ENCODE data around the gene TPI1.

TPI1 gene

GRCh38 chr12:6825398-6826124 lies 41.8 kb upstream of the TPI1 start:
- TF ChIP-seq EP300 (IDR thresholded peaks at IDR 0.05; ENCODE audit: borderline replicate concordance) (no peak), CREB1 (IDR thresholded peaks at IDR 0.05; ENCODE audit: low read depth) (no peak), CEBPB (IDR thresholded peaks at IDR 0.05) (no peak), RAD21 (IDR thresholded peaks at IDR 0.05; ENCODE audit: low read depth) (peak; percentile 99), TCF12 (IDR thresholded peaks at IDR 0.05; ENCODE audit: low read depth) (no peak), MAX (IDR thresholded peaks at IDR 0.05) (no peak), ZBTB7A (IDR thresholded peaks at IDR 0.05; ENCODE audit: low read depth) (no peak), TEAD4 (IDR thresholded peaks at IDR 0.05) (peak; percentile 79), FOXM1 (IDR thresholded peaks at IDR 0.05; ENCODE audit: borderline replicate concordance, low read depth) (no peak)

- TF ChIP-seq NFIC (IDR thresholded peaks at IDR 0.05) (no peak), TCF12 (IDR thresholded peaks at IDR 0.05; ENCODE audit: low read depth) (no peak), CREB1 (IDR thresholded peaks at IDR 0.05; ENCODE audit: low read depth) (no peak), CEBPB (IDR thresholded peaks at IDR 0.05) (no peak), RAD21 (IDR thresholded peaks at IDR 0.05; ENCODE audit: low read depth) (no peak), TEAD4 (IDR thresholded peaks at IDR 0.05) (no peak), TAF1 (IDR thresholded peaks at IDR 0.05; ENCODE audit: low read depth) (no peak), EP300 (IDR thresholded peaks at IDR 0.05; ENCODE audit: borderline replicate concordance) (no peak), FOXM1 (IDR thresholded peaks at IDR 0.05; ENCODE audit: borderline replicate concordance, low read depth) (no peak), EGR1 (IDR thresholded peaks at IDR 0.05) (no peak), MAX (IDR thresholded peaks at IDR 0.05) (no peak), ZBTB7A (IDR thresholded peaks at IDR 0.05; ENCODE audit: low read depth) (no peak), REST (IDR thresholded peaks at IDR 0.05; ENCODE audit: low read depth) (no peak), YY1 (IDR thresholded peaks at IDR 0.05; ENCODE audit: low read depth) (no peak), USF1 (IDR thresholded peaks at IDR 0.05) (no peak)
Measured at GRCh38 chr12:6826125-6826733, 41.1 kb upstream of the TPI1 start.

GRCh38 chr12:6826734-6827436 lies 40.4 kb upstream of the TPI1 start:
- TF ChIP-seq EGR1 (IDR thresholded peaks at IDR 0.05) (no peak), USF1 (IDR thresholded peaks at IDR 0.05) (no peak), FOXM1 (IDR thresholded peaks at IDR 0.05; ENCODE audit: borderline replicate concordance, low read depth) (no peak), TEAD4 (IDR thresholded peaks at IDR 0.05) (no peak)

GRCh38 chr12:6827437-6827911 lies 39.9 kb upstream of the TPI1 start:
- TF ChIP-seq TCF12 (IDR thresholded peaks at IDR 0.05; ENCODE audit: low read depth) (no peak), FOXM1 (IDR thresholded peaks at IDR 0.05; ENCODE audit: borderline replicate concordance, low read depth) (no peak), EGR1 (IDR thresholded peaks at IDR 0.05) (0 out of 2 replicates have a peak, but pooled peaks have one; percentile 47), EP300 (IDR thresholded peaks at IDR 0.05; ENCODE audit: borderline replicate concordance) (no peak), ZBTB7A (IDR thresholded peaks at IDR 0.05; ENCODE audit: low read depth) (0 out of 2 replicates have a peak, but pooled peaks have one; percentile 11), MAX (IDR thresholded peaks at IDR 0.05) (0 out of 2 replicates have a peak, but pooled peaks have one; percentile 39), YY1 (IDR thresholded peaks at IDR 0.05; ENCODE audit: low read depth) (no peak), RAD21 (IDR thresholded peaks at IDR 0.05; ENCODE audit: low read depth) (no peak), CREB1 (IDR thresholded peaks at IDR 0.05; ENCODE audit: low read depth) (no peak), USF1 (IDR thresholded peaks at IDR 0.05) (peak; percentile 83)

- TF ChIP-seq REST (IDR thresholded peaks at IDR 0.05; ENCODE audit: low read depth) (no peak), TEAD4 (IDR thresholded peaks at IDR 0.05) (no peak), TAF1 (IDR thresholded peaks at IDR 0.05; ENCODE audit: low read depth) (no peak; the same call in 1 of the 2 replicates), ZBTB7A (IDR thresholded peaks at IDR 0.05; ENCODE audit: low read depth) (peak; percentile 11; the same call in 1 of the 2 replicates), TCF12 (IDR thresholded peaks at IDR 0.05; ENCODE audit: low read depth) (no peak), CEBPB (IDR thresholded peaks at IDR 0.05) (no peak), FOXM1 (IDR thresholded peaks at IDR 0.05; ENCODE audit: borderline replicate concordance, low read depth) (no peak), CREB1 (IDR thresholded peaks at IDR 0.05; ENCODE audit: low read depth) (no peak), EP300 (IDR thresholded peaks at IDR 0.05; ENCODE audit: borderline replicate concordance) (no peak), NFIC (IDR thresholded peaks at IDR 0.05) (no peak), USF1 (IDR thresholded peaks at IDR 0.05) (no peak), YY1 (IDR thresholded peaks at IDR 0.05; ENCODE audit: low read depth) (no peak), MAX (IDR thresholded peaks at IDR 0.05) (0 out of 2 replicates have a peak, but pooled peaks have one; percentile 20), RAD21 (IDR thresholded peaks at IDR 0.05; ENCODE audit: low read depth) (no peak)
Measured at GRCh38 chr12:6827982-6828780, 39.1 kb upstream of the TPI1 start, which contains the start of gene P3H3. P3H3 (plus strand) TSS chr12:6828407; CDS start chr12:6828441, 34 bp downstream.
